22Rv1 (cell line): ENCODE measurements around the gene ERI3.

Experiments used
- ZFX ChIP-seq: fragments of 450-650 bp; IDR thresholded peaks from 2 replicates; pipeline ENCODE4 v1.6.1; 2017; ENCODE audit warnings: antibody characterized with exemption, borderline replicate concordance
- TF ChIP-seq, protein P1 (sequence below): fragments of 450-650 bp; IDR thresholded peaks from 2 replicates; pipeline ENCODE4 v1.5.1; 2017; ENCODE audit warnings: mild to moderate bottlenecking

DNA sequence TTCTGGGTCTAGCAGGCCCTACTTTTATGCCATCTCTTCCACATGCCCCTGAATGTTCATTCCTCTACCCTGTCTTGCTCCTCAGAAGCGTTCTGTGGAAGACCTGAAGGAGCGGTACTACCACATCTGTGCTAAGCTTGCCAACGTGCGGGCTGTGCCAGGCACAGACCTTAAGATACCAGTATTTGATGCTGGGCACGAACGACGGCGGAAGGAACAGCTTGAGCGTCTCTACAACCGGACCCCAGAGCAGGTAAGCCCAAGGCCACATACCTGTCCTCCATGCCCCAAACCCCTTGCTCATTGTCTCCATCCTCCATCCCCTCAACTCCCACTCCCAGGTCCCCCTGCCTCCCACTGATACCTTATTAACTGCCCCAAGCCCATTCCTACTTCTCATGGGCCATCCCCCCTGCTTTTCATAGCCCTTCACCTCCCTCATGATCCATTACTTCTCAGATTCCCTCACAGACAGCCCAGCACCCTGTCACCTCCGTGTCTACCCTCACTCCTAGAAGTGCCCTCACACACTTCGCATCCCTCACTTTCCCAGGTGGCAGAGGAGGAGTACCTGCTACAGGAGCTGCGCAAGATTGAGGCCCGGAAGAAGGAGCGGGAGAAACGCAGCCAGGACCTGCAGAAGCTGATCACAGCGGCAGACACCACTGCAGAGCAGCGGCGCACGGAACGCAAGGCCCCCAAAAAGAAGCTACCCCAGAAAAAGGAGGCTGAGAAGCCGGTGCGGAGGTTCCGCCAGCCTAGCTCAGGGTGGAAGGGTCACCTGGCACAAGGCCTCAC lies 136.4 kb downstream of the ERI3 start:
- TF ChIP-seq, protein P1, sequence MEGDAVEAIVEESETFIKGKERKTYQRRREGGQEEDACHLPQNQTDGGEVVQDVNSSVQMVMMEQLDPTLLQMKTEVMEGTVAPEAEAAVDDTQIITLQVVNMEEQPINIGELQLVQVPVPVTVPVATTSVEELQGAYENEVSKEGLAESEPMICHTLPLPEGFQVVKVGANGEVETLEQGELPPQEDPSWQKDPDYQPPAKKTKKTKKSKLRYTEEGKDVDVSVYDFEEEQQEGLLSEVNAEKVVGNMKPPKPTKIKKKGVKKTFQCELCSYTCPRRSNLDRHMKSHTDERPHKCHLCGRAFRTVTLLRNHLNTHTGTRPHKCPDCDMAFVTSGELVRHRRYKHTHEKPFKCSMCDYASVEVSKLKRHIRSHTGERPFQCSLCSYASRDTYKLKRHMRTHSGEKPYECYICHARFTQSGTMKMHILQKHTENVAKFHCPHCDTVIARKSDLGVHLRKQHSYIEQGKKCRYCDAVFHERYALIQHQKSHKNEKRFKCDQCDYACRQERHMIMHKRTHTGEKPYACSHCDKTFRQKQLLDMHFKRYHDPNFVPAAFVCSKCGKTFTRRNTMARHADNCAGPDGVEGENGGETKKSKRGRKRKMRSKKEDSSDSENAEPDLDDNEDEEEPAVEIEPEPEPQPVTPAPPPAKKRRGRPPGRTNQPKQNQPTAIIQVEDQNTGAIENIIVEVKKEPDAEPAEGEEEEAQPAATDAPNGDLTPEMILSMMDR: no peak
- TF ChIP-seq ZFX: no peak
